Neural cell (in vitro differentiated cells): Measurements from ENCODE around the gene SCARB1. TPM values are rescaled to one million over a fixed set of nuclear protein-coding genes. Genes with fewer than 3 reads are reported as not detected.

Source experiments
- H2AFZ ChIP-seq: fragments of 200-600, 300-800 bp; sonication (generic), shearing (Covaris generic); 2 replicates; pipeline ENCODE4 v1.6.0; 2014; ENCODE audit warnings: low read depth, mild to moderate bottlenecking, antibody characterized with exemption, low read length, moderate library complexity
- H3F3A ChIP-seq: fragments of 200-600 bp; shearing (Covaris generic); 2 replicates; pipeline ENCODE4 v1.6.1; 2016; ENCODE audit warnings: mild to moderate bottlenecking, moderate library complexity, mixed read lengths, antibody characterized with exemption, low read length; ENCODE audit not compliant: insufficient read depth, poor library complexity, severe bottlenecking
- H3K27ac ChIP-seq: fragments of 200-600, 300-800 bp; sonication (generic), shearing (Covaris generic); 2 replicates; pipeline ENCODE4 v1.5.1; 2014; ENCODE audit warnings: mild to moderate bottlenecking, low read length, moderate library complexity
- H3K27me3 ChIP-seq: fragments of 300-800, 200-600 bp; sonication (generic), shearing (Covaris generic); 2 replicates; pipeline ENCODE4 v1.6.0; 2014; ENCODE audit warnings: mild to moderate bottlenecking, low read depth, low read length, moderate library complexity; ENCODE audit not compliant: insufficient read depth
- H3K36me3 ChIP-seq: fragments of 300-800, 200-600 bp; sonication (generic), shearing (Covaris generic); 2 replicates; pipeline ENCODE4 v1.5.1; 2014; ENCODE audit warnings: mild to moderate bottlenecking, antibody characterized with exemption, low read length, moderate library complexity; ENCODE audit not compliant: insufficient read depth
- H3K4me2 ChIP-seq: fragments of 300-800, 200-600 bp; sonication (generic), shearing (Covaris generic); 2 replicates; pipeline ENCODE4 v1.6.0; 2014; ENCODE audit warnings: mild to moderate bottlenecking, low read length
- H3K4me3 ChIP-seq: fragments of 300-800, 200-600 bp; sonication (generic), shearing (Covaris generic); 2 replicates; pipeline ENCODE4 v1.5.1; 2014; ENCODE audit warnings: mild to moderate bottlenecking, low read length, moderate library complexity
- H3K79me2 ChIP-seq: fragments of 200-600 bp; shearing (Covaris generic); replicated peaks from 2 replicates; pipeline ENCODE4 v1.6.0; 2014; ENCODE audit warnings: mild to moderate bottlenecking, low read length, moderate library complexity; ENCODE audit not compliant: insufficient read depth
- H3K9ac ChIP-seq: fragments of 300-800, 200-600 bp; sonication (generic), shearing (Covaris generic); 2 replicates; pipeline ENCODE4 v1.6.1; 2016; ENCODE audit warnings: mild to moderate bottlenecking, low read length, mixed read lengths
- H3K9me2 ChIP-seq: fragments of 200-600 bp; shearing (Covaris generic); 2 replicates; pipeline ENCODE4 v1.6.1; 2016; ENCODE audit warnings: mild to moderate bottlenecking, low read length, mixed read lengths; ENCODE audit not compliant: insufficient read depth
- H3K9me3 ChIP-seq: fragments of 200-600, 300-800 bp; sonication (generic), shearing (Covaris generic); 2 replicates; pipeline ENCODE4 v1.6.1; 2016; ENCODE audit warnings: mild to moderate bottlenecking, mixed run types, low read length, moderate library complexity, mixed read lengths
- H4K20me1 ChIP-seq: fragments of 200-600 bp; shearing (Covaris generic); 2 replicates; pipeline ENCODE4 v1.6.1; 2016; ENCODE audit warnings: mild to moderate bottlenecking, mixed run types; ENCODE audit not compliant: insufficient read depth
- CTCF ChIP-seq: fragments of 450-650 bp; IDR thresholded peaks from 2 replicates; pipeline ENCODE4 v1.5.1; 2014; ENCODE audit warnings: antibody characterized with exemption, mild to moderate bottlenecking, moderate library complexity; ENCODE audit not compliant: poor library complexity, severe bottlenecking
- EP300 ChIP-seq: fragments of 450-650 bp; conservative IDR thresholded peaks from 2 replicates; pipeline ENCODE4 v1.6.1; 2014; ENCODE audit warnings: antibody characterized with exemption, mild to moderate bottlenecking, moderate library complexity; ENCODE audit not compliant: poor library complexity, severe bottlenecking
- EZH2 ChIP-seq: fragments of 200-600, 300-800 bp; shearing (Covaris generic), sonication (generic); IDR thresholded peaks from 2 replicates; pipeline ENCODE4 v1.6.1; 2014; ENCODE audit warnings: antibody characterized with exemption, low read length, borderline replicate concordance, mild to moderate bottlenecking; ENCODE audit not compliant: insufficient read depth, poor library complexity, severe bottlenecking
- MXI1 ChIP-seq: fragments of 450-650 bp; conservative IDR thresholded peaks from 2 replicates; pipeline ENCODE4 v1.6.1; 2014; ENCODE audit warnings: antibody characterized with exemption, mild to moderate bottlenecking; ENCODE audit not compliant: poor library complexity, severe bottlenecking
- POLR2AphosphoS5 ChIP-seq: IDR thresholded peaks from 2 replicates; pipeline ENCODE4 v1.6.1; 2012
- RAD21 ChIP-seq: fragments of 450-650 bp; conservative IDR thresholded peaks from 2 replicates; pipeline ENCODE4 v1.6.1; 2014; ENCODE audit warnings: antibody characterized with exemption, mild to moderate bottlenecking, moderate library complexity
- REST ChIP-seq: IDR thresholded peaks from 2 replicates; pipeline ENCODE4 v1.6.1; 2012; ENCODE audit warnings: borderline replicate concordance
- SMC3 ChIP-seq: fragments of 450-650 bp; conservative IDR thresholded peaks from 2 replicates; pipeline ENCODE4 v1.6.1; 2014; ENCODE audit warnings: antibody characterized with exemption, mild to moderate bottlenecking, moderate library complexity; ENCODE audit not compliant: poor library complexity
- TAF1 ChIP-seq: IDR thresholded peaks from 2 replicates; pipeline ENCODE4 v1.6.1; 2012; ENCODE audit warnings: low read depth
- polyA plus RNA-seq: library from polyadenylated mRNA; depleted of rRNA; stranded (reverse); fragments of >200 nt; gene quantifications from 2 replicates; pipeline ENCODE4 v1.2.3, GENCODE V29; 2014

The SCARB1 gene
- polyA plus RNA-seq, 1 donor from 2014 or later = 5.8 TPM

GRCh38 chr12:124738636-124739467 lies 124.8 kb downstream of the SCARB1 start:
- Histone ChIP-seq H3K27me3 (no peaks in the 10 kb centered on the region), H3K4me3 (no peak overlapping the region), H2AFZ (no peak overlapping the region), H3K79me2 (no peaks in the 10 kb centered on the region), H3K27ac (no peak overlapping the region), H3K9me2 (no peaks in the 10 kb centered on the region), H3F3A (no peaks in the 10 kb centered on the region), H3K9ac (no peak overlapping the region), H4K20me1 (no peaks in the 10 kb centered on the region), H3K4me2 (no peak overlapping the region), H3K9me3 (no peaks in the 10 kb centered on the region), H3K36me3 (no peaks in the 10 kb centered on the region)
- TF ChIP-seq EZH2 = no peak
- TF ChIP-seq CTCF = no peak
- no peak for TF ChIP-seq REST
- TF ChIP-seq EP300 = no peak
- no peak for TF ChIP-seq RAD21
- no peak for TF ChIP-seq TAF1
- TF ChIP-seq POLR2AphosphoS5 = no peak

GRCh38 chr12:124737772-124738635 lies 125.7 kb downstream of the SCARB1 start:
- Histone ChIP-seq H3K9me2 (no peaks in the 10 kb centered on the region), H2AFZ (no peak overlapping the region), H3K36me3 (no peaks in the 10 kb centered on the region), H3K27me3 (no peaks in the 10 kb centered on the region), H3K9ac (no peak overlapping the region), H3K79me2 (no peaks in the 10 kb centered on the region), H3K27ac (no peak overlapping the region), H3K9me3 (no peaks in the 10 kb centered on the region), H4K20me1 (no peaks in the 10 kb centered on the region), H3K4me3 (no peak overlapping the region), H3K4me2 (no peak overlapping the region), H3F3A (no peaks in the 10 kb centered on the region)
- no peak for TF ChIP-seq EP300
- TF ChIP-seq SMC3 = no peak
- TF ChIP-seq REST = no peak
- no peak for TF ChIP-seq CTCF
- TF ChIP-seq MXI1 = no peak
